ENCODE data around the gene GPHN. TPM values are rescaled to one million over a fixed set of nuclear protein-coding genes. Genes with fewer than 3 reads are reported as not detected.

Gene GPHN
- total RNA-seq, 2 experiments from 2014 or later = 10.0 to 10.7 TPM

DNA sequence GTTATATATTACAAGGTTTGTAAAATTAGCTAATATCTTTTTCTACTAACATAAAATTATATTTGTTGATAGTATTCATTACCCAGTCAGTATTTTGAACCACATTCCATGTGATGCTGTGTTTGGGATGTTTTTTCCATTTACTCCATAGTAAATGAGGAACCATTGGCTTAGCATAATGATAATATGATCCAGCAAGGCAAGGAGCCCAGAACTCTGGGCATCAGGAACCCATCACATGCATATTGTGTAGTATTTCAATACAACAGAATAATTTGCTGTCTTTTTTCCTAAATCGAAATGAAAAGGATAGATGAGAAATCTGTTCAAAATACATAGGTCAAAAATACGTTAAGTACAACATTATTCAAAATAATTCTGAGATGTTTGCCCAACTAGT lies 632.6 kb downstream of the GPHN start:
- ChIA-PET CTCF (interaction anchor here (0.7 kb wide), 1 partner anchor 12 kb away, joined by 3 read pairs; no protein-coding TSS in a partner anchor), POLR2A (no interaction called here)
- no peak overlapping the region for H3K27ac Mint-ChIP-seq
- no peak overlapping the region for H3K4me3 ChIP-seq (ENCODE audit: low read length)
- no peaks in the 10 kb centered on the region for H3K9me3 ChIP-seq (ENCODE audit: control insufficient read depth in 1 of 2, insufficient read depth in 1 of 2, low read length in 2 of 2)
- no peaks in the 10 kb centered on the region for H3K27me3 ChIP-seq (ENCODE audit: control insufficient read depth in 1 of 2, insufficient read depth in 2 of 2, low read length in 2 of 2)
- no peaks in the 10 kb centered on the region for H3K27me3 Mint-ChIP-seq
- H3K36me3 ChIP-seq (ENCODE audit: insufficient read depth, low read length) = no peaks in the 10 kb centered on the region
- no peaks in the 10 kb centered on the region for H3K4me1 ChIP-seq (ENCODE audit: insufficient read depth, low read length)
- no peak overlapping the region for H3K27ac ChIP-seq (ENCODE audit: low read depth in 1 of 2, low read length in 2 of 2)
- ATAC-seq (ENCODE audit: poor library complexity) = no peak
- TF ChIP-seq, protein P1, sequence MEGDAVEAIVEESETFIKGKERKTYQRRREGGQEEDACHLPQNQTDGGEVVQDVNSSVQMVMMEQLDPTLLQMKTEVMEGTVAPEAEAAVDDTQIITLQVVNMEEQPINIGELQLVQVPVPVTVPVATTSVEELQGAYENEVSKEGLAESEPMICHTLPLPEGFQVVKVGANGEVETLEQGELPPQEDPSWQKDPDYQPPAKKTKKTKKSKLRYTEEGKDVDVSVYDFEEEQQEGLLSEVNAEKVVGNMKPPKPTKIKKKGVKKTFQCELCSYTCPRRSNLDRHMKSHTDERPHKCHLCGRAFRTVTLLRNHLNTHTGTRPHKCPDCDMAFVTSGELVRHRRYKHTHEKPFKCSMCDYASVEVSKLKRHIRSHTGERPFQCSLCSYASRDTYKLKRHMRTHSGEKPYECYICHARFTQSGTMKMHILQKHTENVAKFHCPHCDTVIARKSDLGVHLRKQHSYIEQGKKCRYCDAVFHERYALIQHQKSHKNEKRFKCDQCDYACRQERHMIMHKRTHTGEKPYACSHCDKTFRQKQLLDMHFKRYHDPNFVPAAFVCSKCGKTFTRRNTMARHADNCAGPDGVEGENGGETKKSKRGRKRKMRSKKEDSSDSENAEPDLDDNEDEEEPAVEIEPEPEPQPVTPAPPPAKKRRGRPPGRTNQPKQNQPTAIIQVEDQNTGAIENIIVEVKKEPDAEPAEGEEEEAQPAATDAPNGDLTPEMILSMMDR (IDR thresholded peaks at IDR 0.05) = no peak
- H3K36me3 Mint-ChIP-seq (ENCODE audit: low read depth) = peaks cover 14% of the 10 kb centered on the region
- DNase-seq = no peak
- H3K4me1 Mint-ChIP-seq (ENCODE audit: low read depth) = no peaks in the 10 kb centered on the region
- H3K9me3 Mint-ChIP-seq = no peaks in the 10 kb centered on the region
- H3K4me3 Mint-ChIP-seq = no peak overlapping the region
- intact Hi-C loops (cut with DNase I, micrococcal nuclease) = no loop called here

DNA sequence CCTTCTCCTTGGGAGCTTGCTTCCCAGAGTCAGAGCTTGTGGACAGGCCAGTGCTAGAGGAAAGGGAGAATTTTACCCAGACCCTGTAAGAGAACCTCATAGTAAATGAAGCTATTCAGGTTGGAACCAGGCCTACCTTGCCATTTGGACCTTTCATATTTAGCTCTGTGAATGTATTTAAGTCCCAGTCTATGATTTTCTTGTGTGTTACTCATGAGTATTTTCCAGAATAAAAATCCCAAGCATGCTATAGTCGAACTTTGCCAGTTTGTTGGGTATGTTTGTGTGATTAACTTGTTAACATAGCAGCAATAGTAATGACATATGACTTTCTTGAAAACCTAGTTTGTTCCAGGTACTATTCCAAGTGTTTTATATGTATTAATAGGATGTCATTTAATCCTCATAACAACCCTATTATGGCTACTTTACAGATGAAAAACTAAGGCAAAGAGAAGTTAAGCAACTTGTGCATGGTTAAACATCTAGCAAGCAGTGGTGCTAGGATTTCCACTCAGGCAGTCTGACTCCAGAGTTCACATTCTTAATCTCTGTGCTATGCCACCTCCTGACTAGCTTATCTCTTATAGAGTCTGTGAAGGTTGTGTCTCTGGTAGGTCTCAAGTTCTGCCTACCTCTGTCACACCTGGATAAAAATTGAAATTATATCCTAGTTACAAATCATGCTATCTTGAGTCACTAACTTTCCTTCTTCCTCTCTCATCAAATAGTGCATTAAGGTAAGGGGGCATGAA lies 633.4 kb downstream of the GPHN start:
- Mint-ChIP-seq H3K36me3 (ENCODE audit: low read depth) (peaks cover 14% of the 10 kb centered on the region), H3K9me3 (no peaks in the 10 kb centered on the region), H3K27ac (no peak overlapping the region), H3K27me3 (no peaks in the 10 kb centered on the region), H3K4me1 (ENCODE audit: low read depth) (no peaks in the 10 kb centered on the region), H3K4me3 (no peak overlapping the region)
- intact Hi-C loops (cut with DNase I, micrococcal nuclease) = no loop called here
- no peaks in the 10 kb centered on the region for H3K36me3 ChIP-seq (ENCODE audit: insufficient read depth, low read length)
- CTCF ChIA-PET = no interaction called here
- no peaks in the 10 kb centered on the region for H3K9me3 ChIP-seq (ENCODE audit: control insufficient read depth in 1 of 2, insufficient read depth in 1 of 2, low read length in 2 of 2)
- H3K4me3 ChIP-seq (ENCODE audit: low read length) = no peak overlapping the region
- no peak overlapping the region for H3K27ac ChIP-seq (ENCODE audit: low read depth in 1 of 2, low read length in 2 of 2)
- H3K27me3 ChIP-seq (ENCODE audit: control insufficient read depth in 1 of 2, insufficient read depth in 2 of 2, low read length in 2 of 2) = no peaks in the 10 kb centered on the region
- no peak for DNase-seq
- no peaks in the 10 kb centered on the region for H3K4me1 ChIP-seq (ENCODE audit: insufficient read depth, low read length)
- POLR2A ChIA-PET = no interaction called here
- TF ChIP-seq, protein P1 (IDR thresholded peaks at IDR 0.05) = no peak
- no peak for ATAC-seq (ENCODE audit: poor library complexity)

DNA sequence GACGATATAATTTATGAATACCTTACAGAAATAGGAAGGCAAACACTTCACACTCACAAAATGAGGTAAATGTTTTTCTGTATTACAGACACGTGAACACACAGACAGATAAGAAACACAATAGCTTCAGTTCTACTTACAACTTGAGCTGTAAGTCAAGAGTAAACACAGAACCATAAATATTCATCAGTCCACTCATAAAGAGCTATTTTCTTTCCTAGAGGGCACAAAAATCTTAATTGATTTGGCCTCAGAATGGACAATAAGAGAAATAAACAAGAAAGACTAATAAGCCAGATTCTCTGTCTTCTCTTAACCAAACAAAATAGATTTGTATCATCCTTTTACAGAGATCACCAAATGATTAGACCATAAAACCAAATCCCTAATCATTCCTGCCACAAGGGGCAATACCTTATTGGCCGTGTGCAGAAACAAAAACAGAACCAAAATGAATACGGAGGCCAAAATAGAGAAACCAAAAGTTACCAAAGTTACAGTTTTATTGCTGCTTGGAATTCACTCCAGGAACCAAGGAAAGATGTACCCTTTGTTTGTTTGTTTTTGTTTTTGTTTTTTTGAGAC lies 643.2 kb downstream of the GPHN start:
- H3K27me3 Mint-ChIP-seq = no peaks in the 10 kb centered on the region
- intact Hi-C loops (cut with DNase I, micrococcal nuclease) = no loop called here
- no peaks in the 10 kb centered on the region for H3K36me3 Mint-ChIP-seq (ENCODE audit: low read depth)
- H3K27ac Mint-ChIP-seq = no peak overlapping the region
- Histone ChIP-seq H3K4me3 (ENCODE audit: low read length) (no peak overlapping the region), H3K4me1 (ENCODE audit: insufficient read depth, low read length) (no peaks in the 10 kb centered on the region), H3K9me3 (ENCODE audit: control insufficient read depth in 1 of 2, insufficient read depth in 1 of 2, low read length in 2 of 2) (no peaks in the 10 kb centered on the region), H3K27ac (ENCODE audit: low read depth in 1 of 2, low read length in 2 of 2) (no peak overlapping the region), H3K36me3 (ENCODE audit: insufficient read depth, low read length) (no peaks in the 10 kb centered on the region), H3K27me3 (ENCODE audit: control insufficient read depth in 1 of 2, insufficient read depth in 2 of 2, low read length in 2 of 2) (no peaks in the 10 kb centered on the region)
- ChIA-PET CTCF (interaction anchor here (0.6 kb wide), 1 partner anchor 137 kb away, joined by 3 read pairs; no protein-coding TSS in a partner anchor), POLR2A (no interaction called here)
- H3K4me1 Mint-ChIP-seq (ENCODE audit: low read depth) = no peaks in the 10 kb centered on the region
- H3K9me3 Mint-ChIP-seq = no peaks in the 10 kb centered on the region
- DNase-seq = no peak
- TF ChIP-seq, protein P1 (IDR thresholded peaks at IDR 0.05) = no peak
- no peak for ATAC-seq (ENCODE audit: poor library complexity)
- H3K4me3 Mint-ChIP-seq = no peak overlapping the region
